Liver (tissue), 3 donors: ENCODE results near the gene PFKL.

Experiments
- CTCF ChIP-seq: fragments of 150-350 bp; IDR thresholded peaks from 2 replicates; pipeline ENCODE4 v1.5.1; 2017; ENCODE audit warnings: improper control_type of control experiment, low read depth, low read length; ENCODE audit not compliant: missing input control
- FOXA2 ChIP-seq: IDR thresholded peaks from 2 replicates; pipeline ENCODE4 v1.6.1; 2016; ENCODE audit warnings: antibody characterized with exemption
- GABPA ChIP-seq, 2 donors: IDR thresholded peaks in 1 of 2; conservative IDR thresholded peaks in 1 of 2; 2 replicates each; pipeline ENCODE4 v1.6.1; 2016; ENCODE audit warnings: antibody characterized with exemption in 2 of 2, mild to moderate bottlenecking in 1 of 2, moderate library complexity in 1 of 2
- JUND ChIP-seq, 2 donors: IDR thresholded peaks; 2 replicates each; pipeline ENCODE4 v1.6.1; 2016; ENCODE audit warnings: antibody characterized with exemption in 2 of 2
- MAX ChIP-seq: IDR thresholded peaks from 2 replicates; pipeline ENCODE4 v1.6.1; 2016; ENCODE audit warnings: antibody characterized with exemption
- NR2F2 ChIP-seq: IDR thresholded peaks from 2 replicates; pipeline ENCODE4 v1.6.1; 2016; ENCODE audit warnings: antibody characterized with exemption
- RAD21 ChIP-seq, 2 donors: IDR thresholded peaks; 2 replicates each; pipeline ENCODE4 v1.6.1; 2016; ENCODE audit warnings: antibody characterized with exemption in 2 of 2, mild to moderate bottlenecking in 2 of 2
- REST ChIP-seq: IDR thresholded peaks from 2 replicates; pipeline ENCODE4 v1.6.1; 2016; ENCODE audit warnings: antibody characterized with exemption, mild to moderate bottlenecking
- RXRA ChIP-seq, 2 donors: IDR thresholded peaks; 2 replicates each; pipeline ENCODE4 v1.6.1; 2017 to 2018; ENCODE audit warnings: antibody characterized with exemption in 2 of 2, mild to moderate bottlenecking in 1 of 2
- SP1 ChIP-seq: IDR thresholded peaks from 2 replicates; pipeline ENCODE4 v1.6.1; 2018; ENCODE audit warnings: antibody characterized with exemption, mild to moderate bottlenecking
- TAF1 ChIP-seq: conservative IDR thresholded peaks from 2 replicates; pipeline ENCODE4 v1.6.1; 2016; ENCODE audit warnings: antibody characterized with exemption, mild to moderate bottlenecking
- YY1 ChIP-seq: IDR thresholded peaks from 2 replicates; pipeline ENCODE4 v1.6.1; 2016; ENCODE audit warnings: antibody characterized with exemption, mild to moderate bottlenecking
- ZBTB33 ChIP-seq: IDR thresholded peaks from 2 replicates; pipeline ENCODE4 v1.6.1; 2016; ENCODE audit warnings: antibody characterized with exemption
- donor health status: healthy.
- donor health status: healthy.

- TF ChIP-seq CTCF (no peak), TAF1 (no peak), JUND (IDR thresholded peaks at IDR 0.05) (no peak), SP1 (no peak), GABPA (IDR thresholded peaks at IDR 0.05 in 1 of 2, conservative IDR thresholded peaks at IDR 0.05 in 1 of 2) (no peak), MAX (no peak), REST (no peak), ZBTB33 (no peak), RXRA (IDR thresholded peaks at IDR 0.05) (no peak), NR2F2 (no peak), YY1 (no peak), FOXA2 (no peak), RAD21 (IDR thresholded peaks at IDR 0.05) (no peak)
Measured at GRCh38 chr21:44312716-44313115, 12.9 kb downstream of the PFKL start.
